Neural cell (in vitro differentiated cells): ENCODE measurements around the gene ZNF292.

Experiments
- CTCF ChIP-seq: fragments of 450-650 bp; IDR thresholded peaks from 2 replicates; pipeline ENCODE4 v1.5.1; 2014; ENCODE audit warnings: antibody characterized with exemption, mild to moderate bottlenecking, moderate library complexity; ENCODE audit not compliant: poor library complexity, severe bottlenecking
- EP300 ChIP-seq: fragments of 450-650 bp; conservative IDR thresholded peaks from 2 replicates; pipeline ENCODE4 v1.6.1; 2014; ENCODE audit warnings: antibody characterized with exemption, mild to moderate bottlenecking, moderate library complexity; ENCODE audit not compliant: poor library complexity, severe bottlenecking
- EZH2 ChIP-seq: fragments of 200-600, 300-800 bp; shearing (Covaris generic), sonication (generic); IDR thresholded peaks from 2 replicates; pipeline ENCODE4 v1.6.1; 2014; ENCODE audit warnings: antibody characterized with exemption, low read length, borderline replicate concordance, mild to moderate bottlenecking; ENCODE audit not compliant: insufficient read depth, poor library complexity, severe bottlenecking
- MXI1 ChIP-seq: fragments of 450-650 bp; conservative IDR thresholded peaks from 2 replicates; pipeline ENCODE4 v1.6.1; 2014; ENCODE audit warnings: antibody characterized with exemption, mild to moderate bottlenecking; ENCODE audit not compliant: poor library complexity, severe bottlenecking
- POLR2AphosphoS5 ChIP-seq: IDR thresholded peaks from 2 replicates; pipeline ENCODE4 v1.6.1; 2012
- RAD21 ChIP-seq: fragments of 450-650 bp; conservative IDR thresholded peaks from 2 replicates; pipeline ENCODE4 v1.6.1; 2014; ENCODE audit warnings: antibody characterized with exemption, mild to moderate bottlenecking, moderate library complexity
- REST ChIP-seq: IDR thresholded peaks from 2 replicates; pipeline ENCODE4 v1.6.1; 2012; ENCODE audit warnings: borderline replicate concordance
- TAF1 ChIP-seq: IDR thresholded peaks from 2 replicates; pipeline ENCODE4 v1.6.1; 2012; ENCODE audit warnings: low read depth

- TF ChIP-seq CTCF: no peak
- TF ChIP-seq TAF1: no peak
- no peak for TF ChIP-seq MXI1
- TF ChIP-seq RAD21: no peak
- no peak for TF ChIP-seq EP300
- no peak for TF ChIP-seq POLR2AphosphoS5
- no peak for TF ChIP-seq EZH2
- no peak for TF ChIP-seq REST
These were observed 88.4 kb downstream of the ZNF292 start for GRCh38 chr6:87243812-87244211.
